IPS DF 19.7 (cell line): ENCODE data around the gene IFNGR2.
A peak's percentile ranks its signal among the peaks of the same experiment; 100 is the strongest.
"Not testable (repeated sequence)": the region's sequence is repeated elsewhere in the genome, so short reads cannot be mapped to it uniquely, and the experiment has no call there.

Experiments
- DNase-seq: peaks from one replicate; pipeline ENCODE4 v3.0.0-alpha.2; 2013; ENCODE audit warnings: low read depth, low spot score

Gene IFNGR2

DNA sequence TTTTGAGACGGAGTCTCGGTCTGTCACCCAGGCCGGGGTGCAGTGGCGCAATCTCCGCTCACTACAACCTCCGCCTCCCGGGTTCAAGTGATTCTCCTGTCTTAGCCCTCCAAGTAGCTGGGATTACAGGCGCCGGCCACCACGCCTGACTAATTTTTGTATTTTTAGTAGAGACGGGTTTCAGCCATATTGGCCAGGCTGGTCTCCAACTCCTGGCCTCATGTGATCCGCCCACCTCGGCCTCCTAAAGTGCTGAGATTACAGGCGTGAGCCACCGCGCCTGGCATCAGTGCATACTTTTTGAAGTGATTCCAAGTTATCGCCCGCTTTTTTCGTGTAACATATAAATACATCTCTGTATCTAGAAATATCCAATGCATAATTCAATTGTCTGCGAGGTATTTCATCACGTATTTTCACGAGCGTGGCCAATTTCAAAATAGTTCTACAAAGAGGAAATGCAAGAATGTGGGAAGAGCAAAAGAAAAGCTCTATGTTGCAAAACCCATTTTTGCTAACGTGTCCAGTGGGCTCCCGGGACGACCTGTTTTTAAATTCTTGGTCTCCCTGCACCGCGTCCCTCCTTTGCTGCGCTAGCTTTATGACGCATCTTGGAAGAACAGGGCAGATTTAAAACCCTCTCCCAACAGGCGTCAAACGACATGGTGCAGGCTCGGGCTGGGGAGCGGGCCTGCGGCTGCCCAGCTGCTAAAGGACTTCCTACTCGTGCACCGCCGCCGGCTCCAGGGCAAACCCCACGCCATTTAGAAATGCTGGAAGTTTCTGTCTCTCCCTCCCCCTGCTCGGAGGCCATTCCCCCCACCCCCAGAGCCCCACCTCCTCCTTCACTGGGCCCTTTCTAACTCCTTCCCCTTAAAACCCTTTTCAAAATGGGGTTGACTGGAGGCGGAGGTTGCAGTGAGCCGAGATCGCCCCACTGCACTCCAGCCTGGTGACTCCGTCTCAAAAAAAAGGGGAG, 923 bp upstream of the IFNGR2 start:
- DNase-seq = peak; percentile 23

GRCh38 chr21:33403786-33404585, 773 bp downstream of the IFNGR2 start:
- no peak for DNase-seq

GRCh38 chr21:33406493-33406892, 3.3 kb downstream of the IFNGR2 start:
- no peak for DNase-seq

GRCh38 chr21:33411949-33412430, 8.8 kb downstream of the IFNGR2 start:
- no peak for DNase-seq

DNA sequence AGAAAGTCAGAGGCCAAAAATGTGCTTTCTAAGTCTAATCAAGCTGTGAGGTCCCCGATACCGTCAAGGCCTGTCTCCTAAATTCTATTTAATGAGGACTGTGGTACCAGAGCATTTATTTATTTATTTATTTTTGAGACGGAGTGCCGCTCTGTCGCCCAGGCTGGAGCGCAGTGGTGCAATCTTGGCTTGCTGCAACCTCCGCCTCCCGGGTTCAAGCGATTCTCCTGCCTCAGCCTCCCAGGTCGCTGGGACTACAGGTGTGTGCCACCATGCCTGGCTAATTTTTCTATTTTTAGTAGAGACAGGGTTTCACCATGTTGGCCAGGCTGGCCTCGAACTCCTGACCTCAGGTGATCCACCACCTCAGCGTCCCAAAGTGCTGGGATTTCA, 9.2 kb downstream of the IFNGR2 start:
- not testable (repeated sequence) for DNase-seq

- DNase-seq = no peak
These were observed 9.8 kb downstream of the IFNGR2 start for GRCh38 chr21:33412832-33413519.

DNA sequence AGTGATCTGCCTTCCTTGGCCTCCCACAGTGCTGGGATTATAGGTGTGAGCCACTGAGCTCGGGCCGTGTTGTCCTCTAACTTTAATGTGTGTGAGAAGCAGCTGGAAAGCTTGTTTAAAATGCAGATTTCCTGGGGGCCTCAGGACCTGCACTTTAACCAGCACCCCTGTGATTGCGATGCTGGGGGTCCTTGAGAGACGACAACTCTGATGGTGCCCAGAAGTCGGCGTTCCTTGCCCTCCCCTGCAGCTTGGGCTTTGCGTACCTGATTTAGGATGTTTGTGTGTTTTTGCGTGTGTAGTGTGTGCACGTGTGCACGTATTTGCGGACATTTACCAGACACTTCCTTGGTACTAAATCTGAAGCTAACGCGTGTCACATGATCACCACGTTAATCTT, 10.9 kb downstream of the IFNGR2 start:
- DNase-seq = no peak

- no peak for DNase-seq
These were observed 11.7 kb downstream of the IFNGR2 start for GRCh38 chr21:33414926-33415325.

DNA sequence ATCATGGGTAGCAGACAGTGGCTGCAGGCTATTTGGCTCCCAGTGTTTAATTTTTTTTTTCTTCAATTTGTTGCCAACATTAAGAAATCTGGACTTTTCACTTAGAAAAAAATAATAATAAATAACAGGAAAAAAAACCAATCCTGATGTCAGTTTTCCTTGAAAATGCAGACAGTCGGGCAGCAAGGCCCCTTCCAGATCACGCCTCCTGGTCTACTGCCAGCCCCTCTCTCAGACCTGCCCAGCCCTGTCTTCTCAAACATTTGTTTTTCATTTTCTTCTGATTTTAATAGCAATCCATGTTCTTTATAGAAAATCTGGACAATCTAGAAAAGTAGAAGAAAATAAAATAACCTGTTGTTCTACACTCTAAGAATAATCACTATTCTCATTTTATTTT, 15.5 kb downstream of the IFNGR2 start:
- DNase-seq = no peak

DNA sequence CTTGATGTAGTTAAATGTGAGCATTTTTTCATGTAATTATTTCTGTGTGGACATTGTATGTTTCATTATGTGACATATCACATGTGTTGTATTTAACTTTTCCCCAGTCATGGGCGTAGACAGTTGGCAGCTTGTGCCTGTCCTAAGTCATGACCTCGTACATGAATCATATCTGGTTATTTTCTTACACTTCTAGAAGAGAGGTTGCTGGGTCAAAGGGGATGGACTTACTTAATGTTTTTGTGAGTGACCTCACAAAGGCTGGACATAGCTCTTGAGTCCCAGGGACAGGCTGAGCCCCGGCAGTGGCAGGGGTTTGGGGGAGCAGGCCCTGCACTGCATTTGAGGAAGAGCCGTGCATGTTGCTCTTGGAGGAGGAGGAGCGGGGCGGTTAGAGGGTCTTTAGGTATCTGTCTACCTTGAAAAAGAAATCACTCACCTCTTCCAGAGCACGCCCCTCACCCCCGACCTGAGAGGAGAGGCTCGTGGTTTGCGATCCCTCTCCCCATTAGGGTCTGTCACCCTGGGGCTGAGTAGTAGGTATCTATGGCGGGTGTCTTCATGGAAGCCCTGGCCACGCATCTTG, 16.4 kb downstream of the IFNGR2 start:
- no peak for DNase-seq

DNA sequence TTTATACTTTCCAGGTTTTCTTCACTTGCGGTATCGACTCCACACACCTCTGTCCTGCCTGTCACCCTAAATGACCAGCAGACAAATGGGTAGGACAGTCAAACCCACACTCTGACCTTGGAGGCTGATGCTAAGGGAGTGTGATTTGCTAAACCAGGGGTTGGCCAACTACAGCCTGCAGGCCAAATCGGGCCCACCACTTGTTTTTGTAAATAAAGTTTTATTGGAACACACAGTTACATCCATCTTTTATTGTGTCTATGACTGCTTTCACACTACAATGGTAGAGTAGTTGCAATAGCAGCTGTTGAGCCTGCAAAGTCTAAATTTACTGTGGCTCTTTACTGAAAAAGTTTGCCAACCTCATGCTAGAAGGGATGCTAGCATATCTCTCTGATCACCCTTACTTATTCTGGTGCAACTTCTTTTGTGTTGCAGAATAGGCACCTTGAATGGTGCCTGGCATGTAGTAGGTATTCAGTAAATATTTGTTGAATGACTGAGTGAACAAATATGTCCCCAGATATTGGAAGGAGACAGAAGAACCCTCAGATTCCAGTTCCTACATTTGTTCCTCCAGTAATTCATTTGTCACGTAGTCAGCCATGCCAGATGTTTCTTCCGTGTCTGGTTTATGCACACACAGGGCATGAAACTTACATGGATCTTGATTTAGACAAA, 18.6 kb downstream of the IFNGR2 start:
- no peak for DNase-seq

DNA sequence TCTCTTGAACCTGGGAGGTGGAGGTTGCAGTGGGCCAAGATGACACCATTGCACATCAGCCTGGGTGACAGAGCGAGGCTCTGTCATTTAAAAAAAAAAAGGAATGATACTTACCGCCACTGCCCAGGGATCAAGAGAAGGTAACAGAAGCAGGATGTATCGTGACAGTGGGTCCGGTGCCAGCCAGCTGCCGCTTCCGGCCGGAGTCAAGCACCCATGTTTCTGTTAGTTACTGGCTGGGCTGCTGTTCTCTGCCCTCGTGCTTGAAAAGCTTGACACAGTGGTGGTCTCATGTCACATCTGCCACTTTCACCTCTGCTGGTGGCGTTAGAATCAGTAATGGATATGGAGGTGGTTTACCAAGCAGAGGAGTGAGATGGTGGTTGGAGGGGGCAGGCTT, 21.0 kb downstream of the IFNGR2 start:
- no peak for DNase-seq

DNA sequence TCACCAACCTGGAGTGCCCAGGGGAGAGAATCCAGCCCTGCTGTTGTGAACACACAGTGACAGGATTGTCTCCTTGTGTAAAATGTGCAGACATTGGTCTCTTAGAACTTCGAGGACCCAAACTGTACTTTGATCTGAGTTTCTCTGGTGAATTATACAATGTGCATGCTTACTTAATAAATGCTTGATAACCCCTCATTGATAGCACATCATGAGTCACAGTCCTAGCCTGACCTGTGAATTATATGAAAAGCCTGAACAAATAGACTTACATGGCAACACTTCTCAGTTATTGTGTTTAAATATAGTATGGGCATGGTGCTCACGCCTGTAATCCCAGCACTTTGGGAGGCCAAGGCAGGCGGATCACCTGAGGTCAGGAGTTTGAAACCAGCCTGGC, 22.6 kb downstream of the IFNGR2 start:
- DNase-seq = no peak

- no peak for DNase-seq
These were observed 23.8 kb downstream of the IFNGR2 start for GRCh38 chr21:33427051-33427450.

- no peak for DNase-seq
These were observed 25.5 kb downstream of the IFNGR2 start for GRCh38 chr21:33428669-33429068.

DNA sequence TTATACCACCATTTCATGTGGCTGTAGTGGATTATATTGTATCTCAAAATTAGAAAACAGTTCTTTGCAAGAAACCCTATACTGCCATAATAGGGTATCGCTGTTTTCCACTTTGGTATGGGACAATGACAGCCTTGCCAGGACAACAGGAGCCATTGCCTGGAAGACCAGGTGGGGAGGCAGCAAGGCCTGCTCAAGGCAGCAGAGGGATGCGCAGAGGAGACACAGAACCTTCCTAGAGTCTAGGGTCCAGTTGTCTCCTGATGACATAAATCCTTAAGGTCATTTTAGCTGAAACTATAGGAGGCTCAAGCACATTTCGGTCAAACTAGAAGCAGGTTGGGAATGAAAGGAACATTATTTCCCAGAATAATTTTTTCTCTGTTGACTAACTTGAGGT, 27.6 kb downstream of the IFNGR2 start:
- DNase-seq = no peak

- no peak for DNase-seq
These were observed 29.3 kb downstream of the IFNGR2 start for GRCh38 chr21:33432496-33432895.

- DNase-seq = no peak
These were observed 29.8 kb downstream of the IFNGR2 start for GRCh38 chr21:33433001-33433400.

- no peak for DNase-seq
These were observed 30.4 kb downstream of the IFNGR2 start for GRCh38 chr21:33433425-33434114.

- no peak for DNase-seq
These were observed 31.7 kb downstream of the IFNGR2 start for GRCh38 chr21:33434770-33435360.
